CD1c-positive myeloid dendritic cell (primary cell): ENCODE measurements around the gene TMEM106A.
"Not testable (repeated sequence)": the region's sequence is repeated elsewhere in the genome, so short reads cannot be mapped to it uniquely, and the experiment has no call there.

ENCODE experiments used
- DNase-seq: peaks from one replicate; pipeline ENCODE4 v3.0.0-alpha.2; 2016; ENCODE audit errors: extremely low spot score

The TMEM106A gene

DNA sequence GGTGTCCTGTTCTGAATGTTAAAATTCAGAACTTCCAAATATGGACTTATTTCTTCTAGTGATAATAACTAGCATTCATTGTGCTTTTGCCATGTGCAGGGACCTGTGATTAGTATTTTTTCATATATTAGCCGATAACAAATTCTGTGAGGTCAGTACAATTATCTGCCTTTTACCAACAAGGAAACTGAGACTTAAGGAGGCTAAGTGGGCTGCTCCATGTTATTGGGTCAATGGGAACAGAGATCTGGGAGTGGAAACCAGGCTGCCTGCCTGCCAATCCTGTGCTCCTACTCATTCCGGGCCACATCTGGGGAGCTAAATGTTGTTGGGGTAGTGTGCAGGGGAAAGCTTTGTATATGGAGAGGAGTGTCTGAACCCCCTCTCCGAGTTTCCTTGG lies 3.7 kb downstream of the TMEM106A start:
- DNase-seq, result no peak

- no peak for DNase-seq
These were observed 4.7 kb downstream of the TMEM106A start for GRCh38 chr17:43216369-43216761.

GRCh38 chr17:43216762-43217613 lies 5.3 kb downstream of the TMEM106A start:
- DNase-seq, result no peak

GRCh38 chr17:43217614-43218087 lies 6.0 kb downstream of the TMEM106A start:
- no peak for DNase-seq

- DNase-seq, result no peak
These were observed 7.3 kb downstream of the TMEM106A start for GRCh38 chr17:43219001-43219400.

DNA sequence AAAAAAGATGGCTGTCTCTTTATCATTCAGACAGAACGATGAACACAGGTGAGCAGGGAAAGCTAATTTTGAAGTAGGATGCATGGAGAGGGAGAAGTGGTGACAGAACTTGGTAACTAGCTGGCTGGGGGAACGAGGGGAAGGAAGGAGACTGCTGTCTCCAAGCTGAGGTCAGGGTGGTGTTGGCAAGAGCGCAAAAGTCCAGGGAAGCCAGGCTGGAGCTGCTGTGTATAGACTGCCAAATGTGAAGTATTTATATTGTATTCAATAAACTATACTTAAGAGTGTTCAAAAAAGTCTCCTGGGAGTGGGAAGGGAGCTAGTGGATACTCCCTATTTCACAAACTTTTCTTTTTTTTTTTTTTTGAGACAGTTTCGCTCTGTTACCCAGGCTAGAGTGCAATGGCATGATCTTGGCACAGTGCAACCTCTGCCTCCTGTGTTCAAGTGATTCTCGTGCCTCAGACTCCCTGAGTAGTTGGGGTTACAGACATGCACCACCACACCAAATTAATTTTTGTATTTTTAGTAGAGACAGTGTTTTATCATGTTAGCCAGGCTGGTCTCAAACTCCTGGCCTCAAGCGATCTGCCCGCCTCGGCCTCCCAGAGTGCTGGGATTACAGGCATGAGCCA lies 8.2 kb downstream of the TMEM106A start:
- DNase-seq, result no peak

DNA sequence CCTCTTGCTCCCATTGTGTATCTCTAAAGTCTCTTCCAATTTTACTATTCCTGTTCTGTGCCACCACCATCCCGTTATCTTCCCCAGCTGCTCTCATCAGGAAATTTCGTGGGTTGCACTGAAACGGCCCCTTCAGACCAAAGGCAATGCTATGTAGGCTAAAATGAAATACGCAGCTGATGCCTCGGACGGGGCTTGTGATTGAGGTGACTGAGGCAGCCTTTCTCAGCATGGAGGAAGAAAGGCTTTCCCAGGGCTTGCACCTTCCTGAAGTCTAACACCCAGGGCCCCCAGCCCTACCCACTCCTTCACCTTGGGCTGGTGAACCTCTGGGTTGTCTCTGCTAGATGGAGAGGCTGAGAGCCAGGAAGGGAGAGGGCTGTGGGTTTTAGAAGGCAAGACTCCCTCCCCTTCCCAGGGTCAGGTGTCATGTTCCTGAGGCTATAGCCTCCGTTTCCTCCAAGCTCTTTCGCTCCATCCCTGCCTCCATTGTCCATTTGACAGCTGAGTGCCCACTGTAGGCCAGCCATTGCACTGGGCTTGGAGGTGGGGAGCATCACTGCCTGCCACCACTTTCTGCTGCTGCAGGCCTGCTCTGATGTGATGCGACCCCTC lies 8.9 kb downstream of the TMEM106A start:
- no peak for DNase-seq

DNA sequence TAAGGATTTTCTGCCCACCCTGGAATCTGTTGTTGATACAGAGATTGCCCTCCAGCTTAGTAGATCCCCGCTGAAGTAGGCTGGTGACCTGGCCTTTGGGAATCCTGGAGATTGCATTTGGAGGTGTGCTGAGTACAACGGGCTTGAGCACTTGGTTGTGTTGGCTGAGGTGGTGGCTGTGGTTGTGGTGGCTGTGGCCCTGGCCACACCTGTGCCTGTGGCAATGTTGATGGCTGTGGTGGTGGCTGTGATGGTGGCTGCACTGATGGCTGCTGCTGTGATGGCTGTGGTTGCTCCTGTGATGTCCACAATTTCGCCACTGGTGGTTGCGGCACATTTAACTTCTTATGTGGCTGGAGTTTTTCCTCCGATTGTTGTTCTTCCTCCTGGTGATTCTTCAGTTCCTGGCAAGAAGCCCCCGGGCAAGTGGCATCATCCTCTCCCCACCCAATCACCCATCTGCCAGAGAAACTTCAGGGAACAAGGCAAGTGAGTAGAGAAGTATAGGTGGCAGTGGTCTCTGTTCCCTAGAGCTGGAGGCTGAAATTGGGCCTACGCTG lies 12.6 kb downstream of the TMEM106A start:
- no peak for DNase-seq

DNA sequence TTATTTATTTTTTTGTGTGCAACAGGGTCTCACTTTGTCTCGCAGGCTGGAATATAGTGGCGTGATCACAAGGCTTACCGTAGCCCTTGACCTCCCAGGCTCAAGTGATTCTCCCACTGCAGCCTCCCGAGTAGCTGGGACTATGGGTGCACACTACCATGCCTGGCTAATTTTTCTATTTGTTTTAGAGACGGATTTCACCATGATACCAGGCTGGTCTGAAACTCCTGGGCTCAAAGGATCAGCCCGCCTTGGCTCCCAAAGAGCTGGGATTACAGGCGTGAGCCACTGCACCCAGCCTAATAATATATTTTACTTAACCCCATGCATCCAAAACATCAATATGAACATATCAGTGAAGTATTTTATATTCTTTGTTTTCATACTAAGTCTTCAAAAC lies 14.7 kb downstream of the TMEM106A start:
- DNase-seq, result no peak

DNA sequence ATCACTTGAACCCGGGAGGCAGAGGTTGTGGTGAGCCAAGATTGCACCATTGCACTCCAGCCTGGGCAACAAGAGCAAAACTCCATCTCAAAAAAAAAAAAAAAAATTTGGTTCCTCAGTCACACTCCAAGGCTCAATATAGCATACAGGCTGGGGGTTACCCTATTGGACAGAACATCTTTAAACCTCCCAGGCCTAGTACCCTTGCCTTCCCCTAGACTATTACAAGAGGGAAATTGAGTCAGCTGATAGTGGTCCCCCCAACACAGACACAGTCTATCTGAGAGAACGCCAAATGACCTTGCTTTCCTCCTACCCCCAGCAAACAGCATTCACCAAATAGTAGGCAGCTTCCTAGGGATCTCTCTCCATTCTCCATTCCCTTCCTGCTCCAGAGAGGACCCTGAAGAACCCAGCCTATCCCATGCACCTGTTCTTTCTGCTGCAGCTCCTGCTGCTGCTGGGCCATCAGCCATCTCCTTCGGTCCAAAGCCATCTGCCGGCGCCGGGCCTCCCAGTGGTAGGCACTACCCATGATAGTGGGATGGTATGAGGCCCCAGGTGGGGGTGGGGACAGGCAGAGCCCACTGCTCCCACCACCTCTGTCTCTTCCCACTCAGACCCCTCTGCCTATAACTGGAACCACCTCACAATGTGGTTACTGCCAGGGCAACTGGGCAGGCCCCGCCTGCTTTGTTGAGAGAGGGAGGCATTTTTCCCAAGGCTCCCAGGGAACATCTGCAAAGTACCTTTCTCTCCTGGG lies 16.5 kb downstream of the TMEM106A start, which contains the start of gene CCDC200:
TSS of gene CCDC200 (minus strand) at position 604 of the 763 bp plus-strand sequence. CDS start at position 535, 69 bp downstream.
- DNase-seq, result not testable (repeated sequence)

DNA sequence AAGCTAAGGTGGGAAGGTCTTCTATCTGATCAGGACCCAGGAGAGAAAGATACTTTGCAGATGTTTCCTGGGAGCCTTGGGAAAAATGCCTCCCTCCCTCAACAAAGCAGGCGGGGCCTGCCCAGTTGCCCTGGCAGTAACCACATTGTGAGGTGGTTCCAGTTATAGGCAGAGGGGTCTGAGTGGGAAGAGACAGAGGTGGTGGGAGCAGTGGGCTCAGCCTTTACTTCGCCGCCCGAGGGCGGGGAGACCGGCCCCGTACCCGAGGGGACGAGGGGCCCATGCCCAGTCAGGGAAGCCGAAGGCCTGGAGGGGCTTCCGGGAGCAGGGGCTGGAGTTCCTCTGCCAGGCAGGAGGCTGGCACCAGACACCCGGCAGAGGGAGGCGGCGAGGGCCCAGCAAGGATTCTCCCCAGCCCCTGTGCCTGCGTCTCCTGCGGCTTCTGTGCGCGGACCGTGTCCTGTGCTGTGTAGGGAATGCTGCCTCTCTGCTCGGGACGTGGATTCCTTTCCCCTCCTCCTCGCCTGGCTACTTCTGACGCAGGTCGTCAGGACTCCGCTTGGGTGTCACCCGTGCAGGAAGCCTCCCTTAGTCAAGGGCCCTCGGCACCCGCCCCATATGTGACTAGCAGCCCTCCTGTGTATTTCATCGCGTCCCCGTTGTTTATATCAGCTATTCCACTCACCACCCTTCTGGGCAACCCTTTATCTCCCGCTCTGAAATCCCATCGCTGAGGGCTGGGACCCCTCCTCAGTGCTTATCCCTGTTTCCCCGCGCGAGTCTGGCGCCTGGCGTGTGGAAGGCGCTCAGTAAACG lies 19.7 kb downstream of the TMEM106A start:
- DNase-seq, result not testable (repeated sequence)

DNA sequence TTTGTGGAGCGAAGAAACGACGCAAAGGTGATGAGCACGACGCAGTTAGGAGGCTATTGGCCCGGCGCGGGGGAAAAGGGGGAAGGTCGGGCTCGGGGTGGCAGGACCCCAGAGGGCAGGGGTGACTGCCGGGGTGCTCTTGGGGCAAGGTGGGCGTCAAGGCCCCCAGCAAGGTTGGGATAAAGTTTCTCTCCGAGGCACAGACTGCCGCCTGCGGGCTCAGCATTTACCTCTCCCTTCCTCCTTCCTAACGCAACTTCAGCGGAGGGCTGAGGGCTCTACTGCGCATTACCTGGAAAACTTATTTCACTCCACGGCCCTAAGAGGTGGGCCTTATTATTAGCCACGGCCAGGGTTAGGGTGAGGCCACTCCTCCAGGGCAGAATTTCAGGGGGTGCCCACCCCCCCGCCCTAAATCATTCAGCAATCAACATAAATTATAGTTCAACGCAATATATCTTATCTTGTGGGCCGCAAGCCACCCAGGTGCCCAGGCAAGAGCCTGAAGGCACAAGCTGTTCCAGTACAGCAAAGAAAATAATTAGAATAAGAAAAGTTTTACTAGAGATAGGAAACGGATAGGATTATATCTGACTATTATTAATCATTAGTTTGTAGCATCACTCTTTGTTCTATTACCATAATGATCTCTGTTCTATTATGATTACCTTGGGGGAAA lies 20.5 kb downstream of the TMEM106A start:
- DNase-seq, result peak; percentile 1

GRCh38 chr17:43233263-43233662 lies 21.6 kb downstream of the TMEM106A start:
- not testable (repeated sequence) for DNase-seq

DNA sequence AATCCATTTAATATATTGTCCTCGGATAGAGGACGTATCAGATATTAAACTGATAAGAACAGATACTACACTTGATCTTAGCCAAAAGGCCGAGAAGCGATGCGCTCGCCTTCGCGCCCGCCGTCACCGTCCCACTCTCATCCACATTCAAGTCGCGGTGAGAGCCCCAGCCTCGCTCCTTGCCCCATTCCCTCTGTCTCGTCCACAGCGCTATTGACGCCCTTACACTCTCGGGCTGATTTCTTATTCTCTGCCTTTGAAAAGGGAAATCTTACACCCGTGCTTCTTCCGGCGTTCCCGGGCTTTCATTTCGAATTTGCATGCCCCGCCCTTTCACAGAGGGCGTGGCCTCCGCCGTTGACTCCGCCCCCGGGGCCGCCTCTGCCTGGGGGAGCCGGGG lies 22.2 kb downstream of the TMEM106A start, which contains the start of gene RNU2-1:
TSS of gene RNU2-1 (minus strand) at position 101 of the 400 bp plus-strand sequence.
- DNase-seq, result not testable (repeated sequence)

- not testable (repeated sequence) for DNase-seq
These were observed 27.9 kb downstream of the TMEM106A start for GRCh38 chr17:43239597-43239996.

DNA sequence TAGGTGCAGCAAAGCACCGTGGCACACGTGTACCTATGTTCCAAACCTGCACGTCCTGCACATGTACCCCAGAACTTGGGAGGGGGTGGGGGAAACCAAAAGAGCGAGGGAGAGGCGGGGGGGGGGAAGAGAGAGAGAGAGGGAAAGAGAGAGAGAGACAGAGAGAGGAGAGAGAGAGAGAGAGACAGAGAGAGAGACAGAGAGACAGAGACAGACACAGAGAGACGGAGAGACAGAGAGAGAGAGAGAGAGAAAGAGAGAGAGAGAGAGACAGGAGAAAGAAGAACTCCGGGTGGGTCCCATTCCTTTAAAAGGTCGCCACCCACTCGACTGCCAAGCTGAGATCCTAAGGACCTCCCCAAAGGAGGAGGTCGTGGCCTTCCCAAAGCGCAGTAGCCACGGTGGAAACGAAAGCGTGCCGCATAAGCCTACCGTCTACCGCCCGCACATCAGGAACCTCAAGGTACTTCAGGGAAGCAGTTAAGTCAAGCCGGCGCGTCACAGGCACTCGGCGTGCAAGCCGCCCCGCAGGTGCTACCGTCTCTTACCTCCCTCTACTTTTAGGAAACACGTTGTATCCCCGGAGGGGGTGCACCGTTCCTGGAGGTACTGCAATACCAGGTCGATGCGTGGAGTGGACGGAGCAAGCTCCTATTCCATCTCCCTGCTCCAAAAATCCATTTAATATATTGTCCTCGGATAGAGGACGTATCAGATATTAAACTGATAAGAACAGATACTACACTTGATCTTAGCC lies 29.1 kb downstream of the TMEM106A start:
- not testable (repeated sequence) for DNase-seq

DNA sequence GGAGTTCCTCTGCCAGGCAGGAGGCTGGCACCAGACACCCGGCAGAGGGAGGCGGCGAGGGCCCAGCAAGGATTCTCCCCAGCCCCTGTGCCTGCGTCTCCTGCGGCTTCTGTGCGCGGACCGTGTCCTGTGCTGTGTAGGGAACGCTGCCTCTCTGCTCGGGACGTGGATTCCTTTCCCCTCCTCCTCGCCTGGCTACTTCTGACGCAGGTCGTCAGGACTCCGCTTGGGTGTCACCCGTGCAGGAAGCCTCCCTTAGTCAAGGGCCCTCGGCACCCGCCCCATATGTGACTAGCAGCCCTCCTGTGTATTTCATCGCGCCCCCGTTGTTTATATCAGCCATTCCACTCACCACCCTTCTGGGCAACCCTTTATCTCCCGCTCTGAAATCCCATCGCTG lies 34.8 kb downstream of the TMEM106A start:
- DNase-seq, result not testable (repeated sequence)
